DOHH2 (cell line): ENCODE measurements around the gene DOCK1.

ENCODE experiments used
- CTCF ChIP-seq: fragments of 200-600 bp; sonication (generic); IDR thresholded peaks from one replicate; pipeline ENCODE4 v1.5.1; 2014; ENCODE audit warnings: antibody characterized with exemption, mild to moderate bottlenecking, low read depth, low read length; ENCODE audit not compliant: poor library complexity, severe bottlenecking
- EZH2phosphoT487 ChIP-seq: fragments of 200-600 bp; sonication (generic); IDR thresholded peaks from 2 replicates; pipeline ENCODE4 v1.6.1; 2017; ENCODE audit warnings: borderline replicate concordance, mild to moderate bottlenecking, antibody characterized with exemption, low read length, moderate library complexity, mixed read lengths

GRCh38 chr10:127474501-127474900, 569.3 kb downstream of the DOCK1 start:
- TF ChIP-seq CTCF, result no peak
- TF ChIP-seq EZH2phosphoT487, result no peak
